BLaER1 treated with 17β-estradiol and CSF1 and Interleukin-3, amounts not matched to agents 10 nM and 100 nM (cell line): ENCODE results near the gene TMEM86B.
A peak's percentile ranks its signal among the peaks of the same experiment; 100 is the strongest.

Experiments used
- H3K27ac ChIP-seq, 11 experiments: shearing (Covaris generic); formaldehyde crosslinking; 2 replicates each; pipeline ENCODE4 v1.8.1; 2022
- H3K27me3 ChIP-seq, 11 experiments: shearing (Covaris generic); formaldehyde crosslinking; 2 replicates each; pipeline ENCODE4 v1.8.1; 2022
- H3K36me3 ChIP-seq, 11 experiments: shearing (Covaris generic); formaldehyde crosslinking; 2 replicates each; pipeline ENCODE4 v1.8.1; 2022
- H3K4me1 ChIP-seq, 10 experiments: shearing (Covaris generic); formaldehyde crosslinking; 2 replicates each; pipeline ENCODE4 v1.8.1; 2022
- H3K4me2 ChIP-seq, 11 experiments: shearing (Covaris generic); formaldehyde crosslinking; 2 replicates each; pipeline ENCODE4 v1.8.1; 2022
- H3K4me3 ChIP-seq, 10 experiments: shearing (Covaris generic); formaldehyde crosslinking; 2 replicates each; pipeline ENCODE4 v1.8.1; 2022
- H3K9ac ChIP-seq, 11 experiments: shearing (Covaris generic); formaldehyde crosslinking; 2 replicates each; pipeline ENCODE4 v1.8.1; 2022
- H3K9me3 ChIP-seq, 11 experiments: shearing (Covaris generic); formaldehyde crosslinking; replicated peaks in 1 of 11; 2 replicates each; pipeline ENCODE4 v1.8.1; 2022
- H4K20me1 ChIP-seq, 11 experiments: shearing (Covaris generic); formaldehyde crosslinking; 2 replicates each; pipeline ENCODE4 v1.8.1; 2022
- Cebpa-rat ChIP-seq, 11 experiments: shearing (Covaris generic); IDR thresholded peaks; 2 replicates each; pipeline ENCODE4 v1.8.1; 2022

Gene TMEM86B

DNA sequence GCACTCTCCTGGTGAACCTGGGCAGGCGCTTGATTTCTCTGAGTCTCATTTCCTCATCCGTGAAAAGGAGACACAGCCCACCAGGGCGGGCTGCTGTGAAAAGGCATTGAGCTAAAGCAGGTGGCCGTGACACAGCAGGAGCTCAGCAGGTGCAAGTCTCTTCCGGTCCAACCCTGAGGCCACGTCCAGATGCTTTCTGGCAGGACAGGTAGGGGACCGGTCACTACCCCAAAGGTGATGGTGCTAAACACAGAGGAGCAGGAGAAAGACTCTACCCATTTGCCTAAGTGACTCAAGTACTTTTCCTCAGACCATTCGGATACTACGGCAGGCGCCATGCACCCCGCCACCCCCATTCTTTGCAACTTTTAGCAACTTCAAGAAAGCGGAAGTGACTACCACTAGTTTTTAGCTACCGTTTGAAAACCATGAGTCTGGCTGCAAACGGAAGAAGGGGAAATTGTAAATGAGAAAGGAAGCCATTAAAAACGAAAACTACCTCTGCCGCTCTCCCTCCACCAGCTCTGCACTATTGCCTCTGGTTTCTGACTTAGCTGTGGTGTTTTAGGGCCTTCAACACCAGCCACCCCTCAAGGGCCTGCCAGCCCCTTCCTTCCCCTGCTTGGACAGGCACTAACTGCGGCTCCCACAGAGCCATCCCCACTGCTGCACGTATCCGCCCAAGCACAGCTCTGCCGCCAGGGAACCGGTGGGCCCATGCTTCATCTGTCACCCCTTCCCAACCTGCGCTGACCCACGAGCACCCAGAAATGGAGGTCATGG lies 25.5 kb upstream of the TMEM86B start:
- Histone ChIP-seq H3K9ac (peak overlapping the region; percentile 92 to 99 (median 97)), H3K4me3 (peak overlapping the region; percentile 79 to 96 (median 93)), H3K27ac (peak overlapping the region; percentile 79 to 98 (median 96)), H3K4me1 (peaks cover 77 to 86% (median 82%) of the 10 kb centered on the region in 10 experiments), H3K27me3 (no peaks in the 10 kb centered on the region), H4K20me1 (peaks cover 79 to 96% (median 94%) of the 10 kb centered on the region in 11 experiments), H3K36me3 (peaks cover 6 to 38% (median 23%) of the 10 kb centered on the region in 11 experiments; a peak in 20 of 22 replicates), H3K9me3 (no peaks in the 10 kb centered on the region), H3K4me2 (peak overlapping the region; percentile 96 to 100 (median 99))
- no peak for TF ChIP-seq Cebpa-rat (IDR thresholded peaks at IDR 0.05)

DNA sequence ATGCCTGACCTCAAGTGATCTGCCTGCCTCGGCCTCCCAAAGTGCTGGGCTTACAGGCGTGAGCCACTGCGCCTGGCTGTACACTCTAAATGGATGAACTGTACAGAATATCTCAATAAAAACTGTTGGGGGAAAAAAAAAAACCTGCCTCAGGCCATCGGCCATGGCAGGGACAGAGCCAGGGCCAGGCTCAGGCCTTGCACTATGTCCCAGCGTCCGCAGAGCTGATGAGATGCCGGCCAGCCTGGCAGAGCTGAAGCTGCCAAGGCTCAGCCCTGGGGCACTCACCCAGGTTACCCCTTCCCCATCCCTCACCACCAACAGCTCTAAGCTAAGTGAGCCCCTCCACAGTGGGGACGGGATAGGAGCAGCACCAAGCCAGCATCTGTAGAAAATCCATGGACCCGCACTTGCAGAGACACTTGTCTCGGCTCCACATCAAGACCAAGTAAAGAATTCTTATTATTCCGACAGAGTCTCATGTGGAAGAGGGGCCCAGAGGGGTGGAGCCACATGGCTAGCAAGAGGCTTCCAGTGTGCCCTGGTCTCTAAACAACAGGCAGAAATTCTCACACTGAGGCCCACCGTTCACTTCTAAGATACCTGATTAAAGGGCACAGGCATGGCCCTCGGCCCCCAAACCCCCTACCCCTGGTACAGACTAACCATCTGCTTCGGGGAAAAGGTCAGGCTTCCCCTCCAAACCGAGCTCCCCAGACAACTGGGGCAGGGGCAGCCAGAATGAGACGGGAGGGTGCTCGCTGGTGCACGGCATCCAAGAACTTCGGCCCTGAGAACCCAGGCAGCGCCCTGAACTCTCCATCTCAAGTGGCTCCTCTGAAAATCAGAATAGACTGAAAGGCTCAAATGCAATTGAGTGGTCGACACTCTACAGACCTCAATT lies 24.4 kb upstream of the TMEM86B start:
- peak overlapping the region; percentile 79 to 96 (median 93) for H3K4me3 ChIP-seq

DNA sequence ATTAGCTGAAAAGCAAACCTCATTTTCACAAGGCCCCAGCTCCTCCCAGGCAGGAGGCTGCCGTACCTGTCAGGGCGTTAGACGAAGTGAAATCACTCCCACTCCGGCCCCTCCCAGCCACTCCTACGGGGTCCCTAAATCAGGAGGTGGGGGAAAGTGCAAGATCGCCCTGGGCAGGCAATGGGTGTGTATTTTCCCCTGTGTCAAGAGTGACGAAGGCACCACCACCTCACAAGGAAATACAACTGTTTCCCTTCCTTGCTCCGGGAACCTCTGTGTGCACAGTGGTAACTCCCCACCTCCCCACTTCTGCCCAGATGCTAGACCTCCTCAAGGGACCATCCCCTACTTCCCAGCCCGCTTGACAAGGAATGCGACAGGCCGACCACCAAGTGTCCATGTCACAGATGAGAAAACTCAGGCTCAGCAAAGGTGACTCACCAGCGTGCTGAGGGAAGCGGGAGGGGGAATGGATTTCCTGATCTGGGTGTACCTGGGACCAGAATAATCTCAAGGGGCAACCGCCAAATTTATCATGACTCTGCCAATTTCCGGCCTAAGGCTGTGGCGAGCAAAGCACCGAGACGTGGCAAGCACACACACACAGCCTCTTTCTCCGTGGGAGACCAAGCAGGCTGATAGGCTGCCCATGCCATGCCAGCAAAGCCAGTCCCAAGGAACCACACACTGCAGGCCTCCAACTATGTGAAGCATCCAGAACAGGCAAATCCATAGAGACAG lies 22.9 kb upstream of the TMEM86B start:
- H3K9me3 ChIP-seq, result no peaks in the 10 kb centered on the region
- TF ChIP-seq Cebpa-rat (IDR thresholded peaks at IDR 0.05), result no peak
- H3K27me3 ChIP-seq, result no peaks in the 10 kb centered on the region
- H3K9ac ChIP-seq, result peak overlapping the region; percentile 92 to 99 (median 97); a peak in 21 of 22 replicates
- H3K4me2 ChIP-seq, result peak overlapping the region; percentile 96 to 100 (median 99)
- peaks cover 92 to 100% (median 96%) of the 10 kb centered on the region in 10 experiments for H3K4me1 ChIP-seq
- peak overlapping the region in 10 of 11 experiments; percentile 17 to 98 (median 96); a peak in 20 of 22 replicates for H3K27ac ChIP-seq
- H3K36me3 ChIP-seq, result peaks cover 13 to 63% (median 47%) of the 10 kb centered on the region in 11 experiments
- H3K4me3 ChIP-seq, result peak overlapping the region in 9 of 10 experiments; percentile 8 to 96 (median 36); a peak in 13 of 20 replicates
- peaks cover 87 to 100% (median 100%) of the 10 kb centered on the region in 11 experiments for H4K20me1 ChIP-seq

More for the DNA sequence above, 24.4 kb upstream of the TMEM86B start:
- H3K27me3 ChIP-seq, result no peaks in the 10 kb centered on the region
- peak overlapping the region; percentile 79 to 98 (median 96); a peak in 21 of 22 replicates for H3K27ac ChIP-seq
- peak overlapping the region; percentile 92 to 99 (median 97) for H3K9ac ChIP-seq
- peaks cover 6 to 48% (median 32%) of the 10 kb centered on the region in 11 experiments; a peak in 21 of 22 replicates for H3K36me3 ChIP-seq
- no peak for TF ChIP-seq Cebpa-rat (IDR thresholded peaks at IDR 0.05)
- peaks cover 87 to 100% (median 100%) of the 10 kb centered on the region in 11 experiments for H4K20me1 ChIP-seq
- no peaks in the 10 kb centered on the region for H3K9me3 ChIP-seq
- H3K4me1 ChIP-seq, result peaks cover 87 to 97% (median 92%) of the 10 kb centered on the region in 10 experiments
- peak overlapping the region; percentile 96 to 100 (median 99) for H3K4me2 ChIP-seq

DNA sequence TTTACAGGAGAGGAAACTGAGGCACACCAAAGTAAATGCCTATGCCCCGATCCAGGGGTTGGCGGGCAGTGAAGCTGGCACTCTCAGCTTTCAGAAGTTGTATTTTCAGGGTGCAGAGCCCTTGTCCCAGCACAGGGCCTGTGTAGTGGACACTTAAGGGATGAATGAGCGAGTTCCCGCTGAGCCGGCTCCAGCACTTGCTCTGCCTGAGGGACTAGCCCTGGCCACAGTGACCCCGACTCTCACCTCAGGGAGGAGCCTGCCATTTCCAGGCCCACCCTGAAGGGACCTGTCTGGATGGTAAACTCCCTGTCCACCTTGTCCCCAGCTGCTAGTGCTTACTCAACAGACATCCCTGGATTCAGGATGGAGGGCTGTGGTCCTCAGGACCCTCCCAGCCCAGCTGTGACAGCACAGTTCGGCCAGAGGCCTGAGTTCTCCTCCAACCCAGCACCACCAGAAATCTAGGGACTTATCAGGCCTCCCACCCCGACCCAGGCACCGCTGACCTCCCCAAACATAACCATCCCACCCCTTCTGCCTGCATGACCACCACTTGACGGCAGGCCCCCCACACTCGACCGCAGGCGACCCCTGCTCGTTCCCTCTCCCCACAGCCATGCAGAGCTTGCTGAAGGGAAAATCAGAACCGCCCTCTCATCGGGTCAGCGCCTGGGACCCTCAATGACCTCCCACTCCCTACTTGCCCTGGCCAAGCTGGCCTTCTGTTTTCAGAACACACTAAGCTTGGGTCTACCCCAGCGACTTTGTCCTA lies 21.9 kb upstream of the TMEM86B start:
- TF ChIP-seq Cebpa-rat (IDR thresholded peaks at IDR 0.05), result no peak
- Histone ChIP-seq H3K9ac (peak overlapping the region; percentile 92 to 99 (median 97); a peak in 19 of 22 replicates), H3K4me3 (no peak overlapping the region; a peak in 1 of 20 replicates), H3K27ac (peak overlapping the region in 10 of 11 experiments; percentile 17 to 98 (median 96); a peak in 18 of 22 replicates), H3K4me1 (peaks cover 81 to 90% (median 85%) of the 10 kb centered on the region in 10 experiments), H3K4me2 (peak overlapping the region; percentile 96 to 100 (median 99)), H4K20me1 (peaks cover 90 to 100% (median 100%) of the 10 kb centered on the region in 11 experiments), H3K27me3 (no peaks in the 10 kb centered on the region), H3K9me3 (no peaks in the 10 kb centered on the region), H3K36me3 (peaks cover 24 to 73% (median 57%) of the 10 kb centered on the region in 11 experiments)

DNA sequence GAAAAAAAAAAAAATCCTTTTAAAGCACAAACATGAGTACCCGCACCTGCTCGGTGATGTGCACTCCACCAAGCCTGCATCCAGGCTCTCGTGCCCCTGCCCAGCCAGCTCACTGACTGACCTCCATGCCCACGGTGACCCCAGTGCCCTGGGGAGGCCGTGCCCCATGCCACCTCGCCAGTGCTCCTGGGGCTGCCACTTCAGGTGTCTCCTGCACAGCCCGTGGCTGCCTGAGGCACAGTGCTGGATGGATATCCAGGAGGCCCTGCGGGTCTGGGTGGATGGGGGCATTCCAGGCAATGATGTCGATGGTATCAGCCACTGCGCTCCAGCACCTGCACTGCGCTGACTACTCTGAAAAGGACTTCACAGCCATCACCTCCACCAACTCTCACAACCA lies 21.3 kb upstream of the TMEM86B start:
- H3K9me3 ChIP-seq, result no peaks in the 10 kb centered on the region
- peak overlapping the region in 2 of 11 experiments; percentile 96 to 97; a peak in 2 of 22 replicates for H3K27ac ChIP-seq
- H3K4me2 ChIP-seq, result peak overlapping the region; percentile 27 to 100 (median 99); a peak in 19 of 22 replicates
- H3K9ac ChIP-seq, result peak overlapping the region in 7 of 11 experiments; percentile 17 to 99 (median 97); a peak in 8 of 22 replicates
- no peaks in the 10 kb centered on the region for H3K27me3 ChIP-seq
- TF ChIP-seq Cebpa-rat (IDR thresholded peaks at IDR 0.05), result no peak
- H3K36me3 ChIP-seq, result peaks cover 30 to 80% (median 63%) of the 10 kb centered on the region in 11 experiments
- H4K20me1 ChIP-seq, result peaks cover 91 to 100% (median 100%) of the 10 kb centered on the region in 11 experiments
- peaks cover 75 to 84% (median 79%) of the 10 kb centered on the region in 10 experiments for H3K4me1 ChIP-seq
- H3K4me3 ChIP-seq, result no peak overlapping the region

DNA sequence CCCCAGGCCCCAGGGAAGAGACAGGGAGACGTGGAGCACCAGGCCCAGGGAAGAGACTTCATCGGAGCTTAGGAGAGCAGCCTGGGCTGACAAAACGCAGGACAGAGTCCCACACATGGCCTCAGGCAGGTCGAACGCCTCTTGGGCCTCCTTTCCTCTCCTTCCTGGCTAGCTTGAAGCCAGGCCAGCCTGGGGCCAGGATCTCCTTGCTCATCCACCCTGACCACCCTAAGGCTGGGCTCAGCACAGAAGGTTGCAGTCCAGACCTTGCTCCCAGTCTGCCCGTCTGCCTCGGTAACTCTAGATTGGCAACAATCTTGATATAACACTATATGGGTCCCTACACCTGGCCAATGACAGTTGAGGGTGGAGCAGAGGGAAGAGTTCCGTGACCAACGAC lies 20.1 kb upstream of the TMEM86B start:
- peaks cover 41 to 91% (median 75%) of the 10 kb centered on the region in 11 experiments for H3K36me3 ChIP-seq
- peaks cover 100% of the 10 kb centered on the region in 11 experiments for H4K20me1 ChIP-seq
- peak overlapping the region in 9 of 11 experiments; percentile 24 to 63 (median 46); a peak in 16 of 22 replicates for H3K9ac ChIP-seq
- no peak overlapping the region for H3K4me3 ChIP-seq
- no peaks in the 10 kb centered on the region for H3K9me3 ChIP-seq
- peak overlapping the region in 10 of 11 experiments; percentile 1 to 77 (median 30); a peak in 13 of 22 replicates for H3K27ac ChIP-seq
- no peak for TF ChIP-seq Cebpa-rat (IDR thresholded peaks at IDR 0.05)
- H3K4me2 ChIP-seq, result peak overlapping the region; percentile 57 to 100 (median 99); a peak in 21 of 22 replicates
- H3K4me1 ChIP-seq, result peaks cover 68 to 73% (median 70%) of the 10 kb centered on the region in 10 experiments
- no peaks in the 10 kb centered on the region for H3K27me3 ChIP-seq

DNA sequence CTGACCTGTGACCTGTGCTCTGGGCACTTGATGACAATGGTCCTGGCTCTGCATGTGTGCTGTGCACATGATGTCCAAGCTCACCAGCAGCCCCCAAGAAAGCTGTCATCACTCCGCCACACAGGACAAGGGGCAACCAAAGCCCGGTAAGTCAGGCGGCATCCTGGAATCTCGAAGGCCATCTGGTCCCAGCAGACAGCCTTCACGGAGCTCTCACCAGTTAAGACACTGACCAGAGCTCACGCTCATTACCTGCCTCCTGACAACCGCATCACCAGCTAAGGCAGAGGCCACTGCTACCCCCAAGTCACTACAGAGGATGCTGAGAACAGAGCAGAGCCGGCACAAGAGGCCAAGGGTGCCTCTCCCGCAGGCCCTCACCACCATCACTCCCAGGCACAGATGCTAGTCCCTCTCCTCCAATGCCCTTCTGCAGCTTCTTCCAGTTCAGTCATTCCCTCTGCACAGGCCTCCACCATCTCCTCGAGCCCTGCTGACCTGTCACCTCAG lies 19.7 kb upstream of the TMEM86B start:
- H3K4me3 ChIP-seq, result no peak overlapping the region
- H3K9me3 ChIP-seq, result no peaks in the 10 kb centered on the region
- peaks cover 100% of the 10 kb centered on the region in 11 experiments for H4K20me1 ChIP-seq
- H3K9ac ChIP-seq, result peak overlapping the region in 10 of 11 experiments; percentile 18 to 63 (median 48); a peak in 18 of 22 replicates
- peaks cover 63 to 68% (median 65%) of the 10 kb centered on the region in 10 experiments for H3K4me1 ChIP-seq
- peaks cover 46 to 93% (median 80%) of the 10 kb centered on the region in 11 experiments for H3K36me3 ChIP-seq
- no peaks in the 10 kb centered on the region for H3K27me3 ChIP-seq
- H3K4me2 ChIP-seq, result peak overlapping the region; percentile 57 to 100 (median 99)
- TF ChIP-seq Cebpa-rat (IDR thresholded peaks at IDR 0.05), result no peak
- H3K27ac ChIP-seq, result peak overlapping the region; percentile 1 to 77 (median 33); a peak in 12 of 22 replicates
